ENCODE measurements around the gene NEUROD4.
"Not testable (repeated sequence)": the region's sequence is repeated elsewhere in the genome, so short reads cannot be mapped to it uniquely, and the experiment has no call there.

The NEUROD4 gene, protein sequence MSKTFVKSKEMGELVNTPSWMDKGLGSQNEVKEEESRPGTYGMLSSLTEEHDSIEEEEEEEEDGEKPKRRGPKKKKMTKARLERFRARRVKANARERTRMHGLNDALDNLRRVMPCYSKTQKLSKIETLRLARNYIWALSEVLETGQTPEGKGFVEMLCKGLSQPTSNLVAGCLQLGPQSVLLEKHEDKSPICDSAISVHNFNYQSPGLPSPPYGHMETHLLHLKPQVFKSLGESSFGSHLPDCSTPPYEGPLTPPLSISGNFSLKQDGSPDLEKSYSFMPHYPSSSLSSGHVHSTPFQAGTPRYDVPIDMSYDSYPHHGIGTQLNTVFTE

DNA sequence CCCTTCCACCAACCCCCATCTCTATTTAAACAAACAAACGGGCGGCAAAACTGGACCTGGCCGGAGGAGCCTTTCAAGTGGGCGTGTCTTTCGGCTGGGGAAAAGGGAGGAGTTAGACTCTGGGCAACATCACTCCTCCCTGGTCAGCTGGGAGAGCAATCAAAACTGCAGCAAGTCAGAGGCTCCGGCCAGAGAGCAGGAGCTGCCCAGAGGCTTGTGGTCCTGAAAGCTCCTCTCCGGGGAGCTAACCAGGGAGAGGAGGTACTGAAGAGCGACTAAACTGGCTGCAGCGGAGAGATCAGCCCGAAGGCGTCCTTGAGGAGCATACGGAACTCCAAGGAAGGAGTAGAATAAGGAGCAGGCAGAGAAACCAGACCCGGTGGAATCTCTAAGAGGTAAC, at the start of gene NEUROD4:
NEUROD4 (plus strand) TSS at position 191 of the 400 bp plus-strand sequence. CDS start 6,466 bp downstream, outside the sequence.
- no peak for DNase-seq (ENCODE audit: low read depth in 2 of 2)

DNA sequence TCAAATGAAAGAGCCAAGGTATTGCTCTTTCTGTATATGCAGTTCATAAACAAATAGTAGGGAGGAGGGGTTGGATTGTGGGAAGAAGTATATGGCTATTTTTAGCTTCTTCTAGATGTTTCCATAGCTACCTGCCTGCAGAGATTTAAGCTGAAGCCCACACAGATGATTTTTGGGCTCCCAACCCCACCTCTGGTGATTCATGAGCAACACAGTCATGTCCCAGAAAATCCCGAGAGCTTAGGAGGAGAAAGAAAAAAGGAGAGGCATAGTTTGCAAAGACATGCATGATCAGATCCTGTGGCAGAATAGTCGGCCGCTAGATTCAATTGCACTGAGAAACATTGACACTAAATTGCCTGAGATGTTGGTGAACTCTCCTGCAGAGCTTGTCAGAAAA, 49.0 kb upstream of the NEUROD4 start:
- no peak for DNase-seq (ENCODE audit: low read depth in 2 of 2)

DNA sequence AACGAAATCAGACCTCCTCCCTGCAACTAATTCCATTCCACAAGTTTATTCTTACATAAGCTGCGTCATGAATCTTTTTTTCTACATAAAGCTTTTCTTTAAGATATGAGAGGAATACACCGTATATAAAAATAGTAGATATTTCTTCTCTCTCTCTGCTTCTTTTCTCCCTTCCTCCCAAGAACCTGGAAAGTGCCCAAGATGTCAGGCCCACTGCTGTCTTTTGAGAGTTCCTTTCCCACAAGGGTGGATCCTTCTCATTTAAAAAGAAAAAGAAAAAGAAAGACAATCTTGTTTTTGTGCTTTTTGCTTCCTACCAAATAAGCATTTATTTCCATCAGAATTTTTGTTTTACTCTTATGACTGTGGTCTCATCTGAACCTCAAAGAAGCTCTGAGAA, 46.2 kb upstream of the NEUROD4 start:
- DNase-seq (ENCODE audit: low read depth in 2 of 2): no peak

DNA sequence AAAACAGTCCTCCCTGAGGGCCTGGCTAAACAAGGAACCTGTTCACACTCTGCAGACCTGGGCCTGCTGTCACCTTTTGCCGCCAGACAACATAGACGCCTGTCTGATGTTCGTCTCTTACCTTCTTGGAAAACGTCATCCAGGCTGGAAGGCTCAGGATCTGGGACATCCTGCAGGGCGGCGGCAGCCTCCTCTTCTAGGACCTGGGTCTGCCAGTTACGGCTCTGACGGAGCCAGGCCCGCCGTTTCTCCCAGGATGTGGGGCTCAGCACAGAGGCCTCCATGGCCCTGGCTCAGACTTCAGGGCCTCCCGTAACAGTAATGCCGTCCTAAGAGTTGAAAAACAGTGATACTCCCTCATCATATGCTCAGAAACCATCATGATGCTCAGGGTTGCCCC, 45.5 kb upstream of the NEUROD4 start:
- no peak for DNase-seq (ENCODE audit: low read depth in 2 of 2)

DNA sequence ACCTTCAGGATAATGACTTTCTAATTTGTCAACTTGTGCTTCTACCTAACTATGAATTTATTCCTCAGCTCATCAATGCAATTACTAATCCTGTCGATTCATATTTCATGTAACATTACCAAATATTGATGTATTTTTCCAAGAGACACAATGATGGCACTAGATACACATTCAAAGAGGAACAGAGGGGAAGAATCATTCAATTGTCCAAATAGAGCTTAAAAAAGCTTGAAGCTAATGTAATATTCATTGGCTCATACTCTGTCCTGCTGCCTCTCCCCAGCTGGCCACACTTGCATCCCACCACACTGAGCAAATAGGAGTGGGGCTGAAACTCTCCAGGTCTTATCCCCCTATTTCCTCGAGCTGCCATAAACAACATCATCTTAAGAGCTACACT, 44.5 kb upstream of the NEUROD4 start:
- no peak for DNase-seq (ENCODE audit: low read depth in 2 of 2)

DNA sequence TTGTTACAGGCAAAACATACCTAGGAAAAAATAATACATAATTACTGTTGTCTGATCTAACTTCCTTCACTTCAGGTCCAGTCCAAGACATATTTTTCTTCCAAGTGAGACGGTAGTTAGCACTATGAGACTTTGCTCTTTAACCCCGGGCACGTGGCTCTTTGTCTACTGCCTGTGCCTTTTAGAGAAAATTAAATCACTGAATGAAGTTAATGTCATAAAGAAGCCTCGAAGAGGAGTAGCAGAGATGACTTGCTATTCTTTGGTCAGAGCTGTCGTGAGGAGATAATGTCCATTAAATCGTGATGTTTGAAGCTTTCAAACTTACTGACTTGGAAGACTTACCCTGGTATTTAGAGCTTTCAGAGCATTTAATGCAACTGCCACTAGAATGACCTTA, 43.9 kb upstream of the NEUROD4 start:
- no peak for DNase-seq (ENCODE audit: low read depth in 2 of 2)

DNA sequence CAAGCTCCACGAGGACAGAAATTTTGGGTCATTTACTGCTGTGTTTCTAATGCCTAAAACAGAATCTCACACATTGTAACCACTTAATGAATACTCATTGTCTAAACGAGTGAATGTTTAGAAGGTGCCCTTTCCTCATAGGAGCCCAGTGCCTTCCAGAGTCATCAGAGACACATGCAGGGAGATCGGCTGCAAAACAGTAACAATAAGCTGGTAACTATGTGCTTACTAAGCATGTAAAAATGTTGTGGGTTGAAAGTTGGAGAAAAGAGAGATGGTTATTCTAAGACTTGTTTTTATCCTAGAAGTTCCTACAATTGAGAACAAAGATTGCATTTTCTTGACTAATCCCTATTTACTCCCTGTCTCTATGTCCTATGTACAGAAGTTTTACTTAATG, 42.6 kb upstream of the NEUROD4 start:
- no peak for DNase-seq (ENCODE audit: low read depth in 2 of 2)

DNA sequence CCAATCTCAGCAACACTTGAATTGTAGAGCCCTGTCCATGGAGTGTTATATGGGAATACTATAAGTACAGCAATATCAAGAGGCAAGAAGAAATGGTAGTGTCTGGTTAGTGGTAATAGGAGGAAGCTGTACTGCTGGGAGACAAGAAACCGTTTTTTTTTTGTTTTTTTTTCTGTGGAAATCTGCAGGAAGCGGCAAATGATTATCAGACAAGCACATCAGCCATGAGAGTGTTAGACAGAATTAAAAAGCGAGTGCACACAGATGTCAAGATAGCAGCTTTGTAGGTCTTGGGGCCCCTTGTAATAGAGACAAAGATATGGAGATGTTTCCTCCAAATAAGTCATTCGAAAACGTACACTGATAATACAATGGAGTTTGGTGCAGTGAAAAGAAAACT, 41.9 kb upstream of the NEUROD4 start:
- no peak for DNase-seq (ENCODE audit: low read depth in 2 of 2)

DNA sequence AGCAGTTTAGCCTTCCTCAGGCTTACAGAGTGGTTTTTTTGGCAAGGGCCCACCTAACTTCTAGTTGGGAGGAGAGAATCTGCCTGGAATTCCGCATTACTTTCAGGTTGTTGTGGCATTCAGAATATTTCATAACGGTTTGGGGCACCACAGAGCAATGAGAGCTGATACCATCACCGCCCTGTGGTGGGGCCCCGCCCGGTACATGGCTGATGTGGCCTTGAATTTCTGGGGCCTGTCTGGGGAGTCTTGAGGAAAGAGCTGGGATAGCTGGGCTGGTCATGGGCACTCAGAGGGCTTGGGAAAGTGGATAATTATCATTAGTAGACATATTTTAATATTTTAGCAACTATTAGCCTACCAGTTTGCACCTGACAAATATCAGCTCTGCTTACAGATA, 39.4 kb upstream of the NEUROD4 start:
- no peak for DNase-seq (ENCODE audit: low read depth in 2 of 2)

DNA sequence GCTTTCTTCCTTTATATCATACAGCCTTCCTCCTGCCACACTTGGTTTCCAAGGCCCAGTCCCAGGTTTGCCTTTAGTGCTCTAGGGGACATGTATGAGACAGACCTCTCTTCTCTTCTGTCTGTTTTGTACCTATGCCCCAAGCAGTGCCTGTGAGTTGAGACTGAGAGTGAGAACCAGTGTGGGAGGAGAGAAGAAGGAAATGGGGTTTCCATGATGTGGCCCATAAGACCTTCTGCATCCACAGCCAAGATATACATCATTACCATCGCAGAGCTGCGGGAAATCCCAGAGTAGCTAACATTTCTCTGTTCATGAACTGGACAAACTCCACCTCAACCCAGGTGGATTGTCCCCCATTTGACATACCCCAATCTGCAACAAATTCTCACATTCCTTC, 38.0 kb upstream of the NEUROD4 start:
- DNase-seq (ENCODE audit: low read depth in 2 of 2): no peak

DNA sequence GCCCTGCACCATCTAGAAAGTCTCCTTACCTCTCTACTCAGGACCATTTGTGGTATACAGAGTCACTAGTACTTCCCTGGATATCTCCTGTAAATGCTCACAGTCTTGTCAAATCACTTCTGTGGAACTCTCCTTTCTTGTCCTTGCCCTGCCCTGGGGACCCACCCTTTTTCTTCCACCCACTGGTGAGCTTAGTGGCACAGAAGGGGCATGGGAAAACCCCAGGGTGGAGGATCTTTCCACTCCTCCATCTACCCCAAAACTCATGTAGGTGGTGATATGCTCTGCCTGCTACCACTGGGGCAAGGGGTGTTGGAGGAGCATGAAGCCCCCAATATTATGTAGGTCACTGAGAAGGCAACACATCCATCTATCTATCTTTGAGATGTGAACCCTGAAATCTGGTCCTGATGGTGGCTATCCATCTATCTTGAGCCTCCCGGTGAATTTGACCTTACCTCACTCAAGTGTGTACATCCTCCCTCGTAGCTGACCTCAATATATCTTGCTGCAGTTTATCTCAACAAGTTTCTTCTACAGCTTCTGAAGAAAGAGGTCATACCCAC, 36.2 kb upstream of the NEUROD4 start:
- no peak for DNase-seq (ENCODE audit: low read depth in 2 of 2)

DNA sequence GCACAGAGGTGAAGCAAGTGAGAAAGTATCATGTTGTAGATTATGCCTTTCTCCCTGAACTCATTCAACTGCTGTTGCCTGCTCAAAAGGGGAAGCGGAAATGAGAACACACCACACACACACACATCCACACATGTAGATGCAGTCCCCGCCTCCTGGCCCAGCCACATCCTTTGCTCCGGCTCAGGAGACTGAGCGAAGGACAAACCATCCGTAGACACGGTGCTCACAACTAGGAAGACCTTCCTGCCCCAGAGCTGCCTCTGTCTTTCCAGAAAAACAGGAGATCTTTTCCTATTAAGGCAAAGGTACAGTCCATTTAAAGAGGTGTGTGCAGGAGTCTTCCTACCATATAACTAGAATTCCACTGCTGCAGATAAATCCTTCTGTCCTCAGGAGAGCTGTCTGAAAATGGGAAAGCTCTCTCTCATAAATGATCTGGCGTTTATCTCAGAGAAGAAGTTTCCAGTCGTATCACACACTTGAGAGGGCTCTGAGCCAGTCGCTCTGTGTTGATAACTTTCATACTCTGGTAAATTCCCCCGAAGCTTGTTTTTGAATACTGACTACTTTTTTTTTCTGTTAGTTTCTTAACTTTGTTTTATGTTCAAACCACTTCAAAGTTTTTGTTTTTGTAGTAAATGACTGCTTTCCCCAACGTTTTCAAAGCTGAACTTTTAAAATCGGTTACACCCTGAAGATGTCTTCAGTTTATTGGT, 35.0 kb upstream of the NEUROD4 start, which contains the start of gene TESPA1:
TESPA1 (minus strand) TSS at position 105 of the 719 bp plus-strand sequence. CDS start 10,200 bp downstream, outside the sequence.
- peak; percentile 65 to 70 for DNase-seq (ENCODE audit: low read depth in 2 of 2)

DNA sequence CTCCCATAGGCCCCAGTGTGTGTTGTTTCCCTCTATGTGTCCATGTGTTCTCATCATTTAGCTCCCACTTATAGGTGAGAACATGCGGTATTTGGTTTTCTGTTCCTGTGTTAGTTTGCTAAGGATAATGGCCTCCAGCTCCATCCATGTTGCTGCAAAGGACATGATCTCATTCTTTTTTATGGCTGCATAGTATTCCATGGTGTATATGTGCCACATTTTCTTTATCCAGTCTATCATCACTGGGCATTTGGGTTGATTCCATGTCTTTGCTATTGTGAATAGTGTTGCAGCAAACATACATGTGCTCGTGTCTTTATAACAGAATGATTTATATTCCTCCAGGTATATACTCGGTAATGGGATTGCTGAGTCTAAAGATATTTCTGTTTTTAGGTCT, 33.0 kb upstream of the NEUROD4 start:
- not testable (repeated sequence) for DNase-seq (ENCODE audit: low read depth in 2 of 2)

DNA sequence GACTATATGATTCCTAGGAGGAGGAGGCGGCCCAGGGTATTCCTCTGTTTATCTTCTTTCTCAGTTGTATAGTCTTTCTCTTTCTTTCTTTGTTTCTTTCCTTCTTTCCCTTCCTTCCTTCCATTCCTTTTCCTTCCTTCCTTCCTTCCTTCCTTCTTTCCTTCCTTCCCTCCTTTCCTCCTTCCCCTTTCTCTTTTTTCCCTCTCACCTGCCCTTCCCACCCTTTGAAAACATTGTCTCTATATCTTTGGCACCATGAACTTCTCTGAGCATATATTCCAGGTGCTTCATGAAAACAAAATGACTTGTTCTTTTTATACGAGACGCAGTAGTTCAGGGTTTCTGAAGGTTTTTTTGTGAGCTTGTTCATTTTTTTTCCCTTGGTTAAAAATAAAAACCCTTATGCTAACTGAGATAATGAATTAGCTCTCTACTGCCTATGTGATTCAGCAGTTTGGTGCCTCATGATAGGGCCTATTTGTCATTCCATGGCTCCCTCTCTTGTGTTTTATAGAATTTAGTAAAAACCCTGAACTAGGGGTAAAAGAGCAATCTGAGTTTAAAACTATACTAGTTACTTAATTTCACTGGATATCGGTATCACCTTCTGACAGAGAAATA, 32.1 kb upstream of the NEUROD4 start:
- no peak for DNase-seq (ENCODE audit: low read depth in 2 of 2)

DNA sequence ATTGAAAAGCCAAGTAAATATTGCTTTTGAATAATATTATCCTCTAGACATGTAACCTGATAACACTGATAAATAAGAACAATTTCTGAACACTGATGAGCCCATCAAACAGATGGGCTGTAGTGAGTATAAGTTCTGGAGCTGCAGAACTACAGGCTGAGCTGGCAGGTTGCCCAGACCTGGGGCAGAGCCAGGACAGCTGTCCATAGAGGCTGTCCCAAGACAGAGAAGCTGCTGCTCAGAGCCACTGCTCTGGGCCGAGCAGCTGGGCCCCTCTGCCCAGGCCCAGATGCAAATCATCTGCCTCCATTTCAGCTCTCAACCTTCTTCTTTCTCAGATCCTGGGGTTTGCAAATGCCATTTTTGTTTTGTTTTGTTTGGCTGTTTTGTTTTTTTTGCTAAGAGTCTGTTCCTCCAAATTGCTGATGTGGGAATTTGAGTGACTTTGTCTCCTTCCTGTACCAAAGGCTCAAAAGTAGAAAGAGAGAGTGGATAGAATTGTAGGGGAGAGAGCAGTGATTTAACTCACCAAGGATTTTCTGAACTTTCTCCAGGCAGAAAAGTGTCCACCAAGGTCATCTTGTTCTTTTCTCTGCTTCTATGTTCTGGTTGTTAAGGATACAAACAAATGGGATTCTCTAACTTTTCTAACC, 31.2 kb upstream of the NEUROD4 start:
- DNase-seq (ENCODE audit: low read depth in 2 of 2): no peak

DNA sequence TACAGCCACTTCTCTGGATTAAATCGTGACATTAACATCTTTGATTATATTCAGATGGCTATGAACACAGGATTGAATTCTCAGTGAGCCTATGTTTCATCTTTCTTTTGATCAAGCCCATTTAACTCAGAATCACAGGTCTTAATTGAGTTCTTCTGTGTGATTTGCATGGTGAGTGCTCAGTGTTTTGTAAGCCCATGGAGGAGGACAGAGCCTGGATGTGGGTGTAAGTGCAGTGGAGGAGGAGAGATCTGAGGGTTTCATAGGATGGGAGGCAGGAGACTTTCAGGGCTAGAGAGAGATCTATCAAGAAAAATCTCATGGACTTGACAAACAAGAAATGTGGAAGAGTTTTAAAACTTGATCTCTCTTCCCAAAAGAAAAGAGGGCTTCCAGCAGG, 29.9 kb upstream of the NEUROD4 start:
- DNase-seq (ENCODE audit: low read depth in 2 of 2): no peak

DNA sequence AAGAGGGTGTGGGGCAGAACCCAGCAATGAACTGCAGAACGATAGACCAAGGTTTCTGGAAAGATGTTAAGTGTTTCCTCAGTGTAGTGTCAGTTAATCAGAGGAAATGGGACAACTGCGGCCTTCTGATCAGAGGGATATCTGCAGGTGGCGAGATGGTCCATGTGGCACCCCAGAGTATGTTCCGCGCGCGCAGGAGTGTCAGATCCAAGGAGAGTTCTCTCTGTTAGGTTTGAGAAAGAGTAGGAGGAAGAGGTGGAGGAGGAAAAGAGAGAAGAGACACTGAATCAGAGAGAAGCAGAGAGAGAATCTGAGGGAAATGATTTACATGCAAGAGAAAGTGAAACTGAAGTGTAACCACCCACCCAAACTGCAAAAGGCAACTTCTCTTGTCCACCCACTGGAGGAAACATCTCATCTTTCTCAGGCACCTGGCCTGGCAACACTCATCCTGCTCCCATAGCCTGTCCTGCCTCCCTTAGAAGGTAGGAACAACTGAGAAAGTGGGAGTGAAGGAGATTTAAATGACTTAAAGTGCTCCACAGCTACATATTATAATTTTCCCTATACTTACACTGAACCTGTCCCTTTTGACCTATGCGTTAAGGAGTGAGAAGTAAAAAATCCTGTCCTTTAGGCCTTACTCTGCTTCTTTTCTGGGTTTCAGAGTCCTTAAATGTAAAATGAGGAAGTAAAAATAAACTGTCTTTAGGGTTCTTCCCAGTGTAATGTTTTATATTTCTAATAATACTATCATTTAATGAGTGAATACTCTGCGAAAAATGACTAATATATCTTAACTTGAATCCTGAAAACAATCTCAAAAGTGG, 28.4 kb upstream of the NEUROD4 start:
- DNase-seq (ENCODE audit: low read depth in 2 of 2): no peak

DNA sequence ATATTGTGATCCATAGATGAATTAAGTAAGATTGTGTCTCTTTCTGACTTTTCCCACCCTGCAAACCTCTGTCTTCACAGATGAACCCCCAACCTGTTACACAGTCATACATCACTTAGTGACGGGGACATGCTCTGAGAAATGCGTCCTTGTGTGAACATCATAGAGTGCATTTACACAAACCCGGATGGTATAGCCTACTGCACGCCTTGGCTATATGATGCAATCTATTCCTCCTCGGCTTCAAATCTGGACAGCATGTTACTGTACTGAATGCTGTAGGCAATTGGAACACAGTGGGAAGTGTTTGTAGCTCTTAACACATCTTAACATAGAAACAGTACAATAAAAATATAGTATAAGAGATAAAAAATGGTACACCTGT, 27.8 kb upstream of the NEUROD4 start:
- DNase-seq (ENCODE audit: low read depth in 2 of 2): no peak

DNA sequence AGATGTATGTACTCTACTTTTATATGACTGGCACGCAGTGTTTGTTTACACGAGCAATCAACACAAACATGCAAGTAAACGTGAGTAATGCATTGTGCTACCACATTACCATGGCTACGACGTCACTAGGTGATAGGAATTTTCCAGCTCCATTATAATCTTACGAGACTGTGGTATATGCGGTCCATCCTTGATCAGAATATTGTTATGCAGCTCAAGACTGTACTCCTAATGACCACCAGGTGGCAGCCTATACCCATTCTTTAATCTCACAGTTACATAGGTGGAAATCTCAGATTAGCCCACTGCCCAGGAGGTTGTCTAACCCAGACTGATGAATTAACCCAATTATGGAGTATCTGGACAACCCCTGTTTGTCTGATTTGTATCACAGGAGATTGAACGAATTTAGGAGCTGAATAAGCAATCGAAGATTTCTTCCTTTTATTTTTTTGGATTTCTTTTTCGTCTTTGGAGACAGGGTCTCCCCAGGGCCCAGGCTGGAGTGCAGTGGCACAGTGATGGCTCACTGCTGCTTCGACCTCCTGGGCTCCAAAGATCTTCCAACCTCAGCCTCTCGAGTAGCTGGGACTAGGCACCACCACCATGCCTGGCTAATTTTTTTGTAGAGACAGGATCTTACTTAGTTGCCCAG, 26.5 kb upstream of the NEUROD4 start:
- peak; percentile 17 to 27 for DNase-seq (ENCODE audit: low read depth in 2 of 2)

DNA sequence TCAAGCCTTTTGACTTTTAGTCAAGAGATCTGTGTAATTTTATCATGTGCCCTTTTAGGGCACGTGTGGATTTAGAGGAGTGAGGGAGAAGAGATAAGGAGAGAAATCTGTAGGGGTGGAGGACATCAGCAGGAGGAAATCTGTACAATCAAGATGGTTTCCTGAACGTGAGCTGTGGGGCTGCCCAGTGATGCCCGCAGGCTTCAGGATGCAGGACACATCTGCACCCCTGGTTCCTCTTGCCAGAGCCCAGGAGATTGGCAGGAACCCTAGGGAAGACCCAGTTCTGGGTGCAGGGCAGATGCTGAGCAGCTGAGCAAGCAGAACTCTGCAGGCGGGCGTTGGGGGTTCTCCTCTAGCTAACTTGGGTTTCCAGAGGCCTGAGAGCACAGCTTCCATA, 23.6 kb upstream of the NEUROD4 start:
- DNase-seq (ENCODE audit: low read depth in 2 of 2): no peak

Data from stimulated activated CD8-positive, alpha-beta memory T cell treated with anti-CD3 and anti-CD28 coated beads, Interleukin-2, amount 100 ng/mL, for 1 hour (primary cell).